ENCODE data around the gene KLHL29. TPM values are rescaled to one million over a fixed set of nuclear protein-coding genes. Genes with fewer than 3 reads are reported as not detected.

KLHL29 gene
- polyA plus RNA-seq, 1 of the 3 experiments (the other 2 are of a cell fraction), result 4.6 TPM

GRCh38 chr2:23460993-23461392 is 76.0 kb downstream of the KLHL29 start:
- Histone ChIP-seq H3K9me2 (no peaks in the 10 kb centered on the region), H3K36me3 (replicated peaks in 1 of 2; ENCODE audit: control insufficient read depth in 1 of 2, insufficient read depth in 2 of 2, low read length in 1 of 2) (no peaks in the 10 kb centered on the region), H3K9ac (no peak overlapping the region), H3K79me2 (ENCODE audit: insufficient read depth) (no peaks in the 10 kb centered on the region), H3K4me2 (no peak overlapping the region), H2AFZ (ENCODE audit: low read depth) (no peak overlapping the region), H3K4me3 (ENCODE audit: low read depth in 2 of 2, low read length in 1 of 2) (no peak overlapping the region), H3K27me3 (ENCODE audit: insufficient read depth) (no peaks in the 10 kb centered on the region), H3K27ac (ENCODE audit: low read depth in 2 of 2, low read length in 1 of 2) (no peak overlapping the region), H3F3A (replicated peaks; ENCODE audit: insufficient read depth) (no peaks in the 10 kb centered on the region), H3K4me1 (ENCODE audit: control insufficient read depth in 1 of 2, insufficient read depth in 2 of 2, low read depth in 1 of 2, low read length in 1 of 2) (peaks cover 0 to 46% of the 10 kb centered on the region in 2 experiments; a peak in 2 of 4 replicates), H3K9me3 (no peaks in the 10 kb centered on the region), H4K20me1 (ENCODE audit: insufficient read depth) (no peaks in the 10 kb centered on the region)
- TF ChIP-seq RCOR1 (IDR thresholded peaks at IDR 0.05; ENCODE audit: low read length) (peak; percentile 52; the same call in 1 of the 2 replicates), USF2 (IDR thresholded peaks at IDR 0.05; ENCODE audit: borderline replicate concordance, low read depth, low read length) (no peak), MXI1 (IDR thresholded peaks at IDR 0.05; ENCODE audit: low read depth, low read length) (no peak), RXRA (IDR thresholded peaks at IDR 0.05; ENCODE audit: borderline replicate concordance, low read depth) (no peak), TAF1 (IDR thresholded peaks at IDR 0.05; ENCODE audit: borderline replicate concordance, low read depth, low read length) (no peak)
- 66% methylated on average over 5 of the region's 5 CpGs for WGBS (ENCODE audit: low lambda C conversion rate)
- ChIA-PET POLR2A (no interaction called here), CTCF (interaction anchor here (0.6 to 3.9 kb wide), 18 partner anchors 8 to 103 kb away, joined by 3 to 20 read pairs (median 4); partner anchors contain the start of gene KLHL29)
- peak; percentile 45 for DNase-seq

- Histone ChIP-seq H4K20me1 (ENCODE audit: insufficient read depth) (no peaks in the 10 kb centered on the region), H3F3A (replicated peaks; ENCODE audit: insufficient read depth) (no peaks in the 10 kb centered on the region), H3K4me2 (no peak overlapping the region), H3K9me3 (no peaks in the 10 kb centered on the region), H3K36me3 (replicated peaks in 1 of 2; ENCODE audit: control insufficient read depth in 1 of 2, insufficient read depth in 2 of 2, low read length in 1 of 2) (no peaks in the 10 kb centered on the region), H3K79me2 (ENCODE audit: insufficient read depth) (no peaks in the 10 kb centered on the region), H3K4me3 (ENCODE audit: low read depth in 2 of 2, low read length in 1 of 2) (no peak overlapping the region), H2AFZ (ENCODE audit: low read depth) (no peak overlapping the region), H3K27me3 (ENCODE audit: insufficient read depth) (no peaks in the 10 kb centered on the region), H3K27ac (ENCODE audit: low read depth in 2 of 2, low read length in 1 of 2) (peak overlapping the region in 1 of 2 experiments; percentile 4; a peak in 1 of 4 replicates), H3K9ac (no peak overlapping the region), H3K9me2 (no peaks in the 10 kb centered on the region), H3K4me1 (ENCODE audit: control insufficient read depth in 1 of 2, insufficient read depth in 2 of 2, low read depth in 1 of 2, low read length in 1 of 2) (peaks cover 0 to 34% of the 10 kb centered on the region in 2 experiments; a peak in 2 of 4 replicates)
- 48% methylated on average over 6 of the region's 6 CpGs for WGBS (ENCODE audit: low lambda C conversion rate)
- no peak for DNase-seq
- ChIA-PET CTCF (no interaction called here), POLR2A (no interaction called here)
- TF ChIP-seq GATA2 (CRISPR knock-in tag; IDR thresholded peaks at IDR 0.05), result 0 out of 2 replicates have a peak, but pooled peaks have one; percentile 0
- TF ChIP-seq TAF1 (IDR thresholded peaks at IDR 0.05; ENCODE audit: borderline replicate concordance, low read depth, low read length), result no peak
These were observed 79.2 kb downstream of the KLHL29 start for GRCh38 chr2:23464156-23464555.

GRCh38 chr2:23464905-23465537 is 80.0 kb downstream of the KLHL29 start:
- H3K4me3 ChIP-seq (ENCODE audit: low read depth in 2 of 2, low read length in 1 of 2), result no peak overlapping the region
- WGBS (ENCODE audit: low lambda C conversion rate), result 66% methylated on average over 14 of the region's 14 CpGs
- H3K4me1 ChIP-seq (ENCODE audit: control insufficient read depth in 1 of 2, insufficient read depth in 2 of 2, low read depth in 1 of 2, low read length in 1 of 2), result peaks cover 0 to 34% of the 10 kb centered on the region in 2 experiments; a peak in 2 of 4 replicates
- no peaks in the 10 kb centered on the region for H3K27me3 ChIP-seq (ENCODE audit: insufficient read depth)
- H3K9me2 ChIP-seq, result no peaks in the 10 kb centered on the region
- ChIA-PET CTCF (interaction anchor here (2.9 kb wide), 1 partner anchor 61 kb away, joined by 10 read pairs; no protein-coding TSS in a partner anchor), POLR2A (no interaction called here)
- H3K9me3 ChIP-seq, result no peaks in the 10 kb centered on the region
- no peaks in the 10 kb centered on the region for H3K79me2 ChIP-seq (ENCODE audit: insufficient read depth)
- DNase-seq, result no peak
- no peaks in the 10 kb centered on the region for H3K36me3 ChIP-seq (replicated peaks in 1 of 2; ENCODE audit: control insufficient read depth in 1 of 2, insufficient read depth in 2 of 2, low read length in 1 of 2)
- H3K9ac ChIP-seq, result no peak overlapping the region
- H3F3A ChIP-seq (replicated peaks; ENCODE audit: insufficient read depth), result no peaks in the 10 kb centered on the region
- H2AFZ ChIP-seq (ENCODE audit: low read depth), result no peak overlapping the region
- H3K27ac ChIP-seq (ENCODE audit: low read depth in 2 of 2, low read length in 1 of 2), result no peak overlapping the region
- no peak overlapping the region for H3K4me2 ChIP-seq
- H4K20me1 ChIP-seq (ENCODE audit: insufficient read depth), result no peaks in the 10 kb centered on the region
- no peak for TF ChIP-seq PBX3 (IDR thresholded peaks at IDR 0.05)
- no peak for TF ChIP-seq NRF1 (IDR thresholded peaks at IDR 0.05; ENCODE audit: low read depth, low read length)
- TF ChIP-seq RXRA (IDR thresholded peaks at IDR 0.05; ENCODE audit: borderline replicate concordance, low read depth), result no peak
- no peak for TF ChIP-seq JUND (IDR thresholded peaks at IDR 0.05)
- TF ChIP-seq MXI1 (IDR thresholded peaks at IDR 0.05; ENCODE audit: low read depth, low read length), result no peak
- no peak for TF ChIP-seq ELF1 (IDR thresholded peaks at IDR 0.05)
- no peak for TF ChIP-seq FOSL2 (IDR thresholded peaks at IDR 0.05; ENCODE audit: borderline replicate concordance, low read depth)
- TF ChIP-seq REST (IDR thresholded peaks at IDR 0.05; ENCODE audit: low read depth, low read length), result no peak
- no peak for TF ChIP-seq RCOR1 (IDR thresholded peaks at IDR 0.05; ENCODE audit: low read length)
- TF ChIP-seq USF2 (IDR thresholded peaks at IDR 0.05; ENCODE audit: borderline replicate concordance, low read depth, low read length), result no peak
- no peak for TF ChIP-seq GATA2 (CRISPR knock-in tag; IDR thresholded peaks at IDR 0.05)

Data from SK-N-SH (cell line).